ENCODE data around the gene MITF.

MITF gene

GRCh38 chr3:69853027-69853426, 113.8 kb downstream of the MITF start:
- Histone ChIP-seq H3K4me1 (peaks cover 3% of the 10 kb centered on the region; the same call in 1 of the 2 replicates), H3K36me3 (no peaks in the 10 kb centered on the region), H3K9me3 (no peaks in the 10 kb centered on the region), H3K4me3 (ENCODE audit: low read depth, low read length) (no peak overlapping the region), H3K27me3 (no peaks in the 10 kb centered on the region)
- TF ChIP-seq CTCF (IDR thresholded peaks at IDR 0.05; ENCODE audit: low read depth, low read length): no peak
- no peak for DNase-seq

GRCh38 chr3:69855436-69856162, 116.3 kb downstream of the MITF start:
- TF ChIP-seq CTCF (IDR thresholded peaks at IDR 0.05; ENCODE audit: low read depth, low read length): peak; percentile 61
- peak; percentile 35 for DNase-seq
- H3K4me1 ChIP-seq: peaks cover 3% of the 10 kb centered on the region; the same call in 1 of the 2 replicates
- H3K27me3 ChIP-seq: no peaks in the 10 kb centered on the region
- no peaks in the 10 kb centered on the region for H3K36me3 ChIP-seq
- H3K9me3 ChIP-seq: no peaks in the 10 kb centered on the region
- peak overlapping the region; percentile 27 for H3K4me3 ChIP-seq (ENCODE audit: low read depth, low read length)

GRCh38 chr3:69856965-69857705, 117.9 kb downstream of the MITF start:
- Histone ChIP-seq H3K4me3 (ENCODE audit: low read depth, low read length) (no peak overlapping the region), H3K9me3 (no peaks in the 10 kb centered on the region), H3K27me3 (no peaks in the 10 kb centered on the region), H3K4me1 (peaks cover 3% of the 10 kb centered on the region; the same call in 1 of the 2 replicates), H3K36me3 (no peaks in the 10 kb centered on the region)
- no peak for DNase-seq
- no peak for TF ChIP-seq CTCF (IDR thresholded peaks at IDR 0.05; ENCODE audit: low read depth, low read length)

GRCh38 chr3:69861556-69861955, 122.3 kb downstream of the MITF start:
- Histone ChIP-seq H3K36me3 (no peaks in the 10 kb centered on the region), H3K4me1 (peaks cover 10% of the 10 kb centered on the region), H3K9me3 (no peaks in the 10 kb centered on the region), H3K27me3 (no peaks in the 10 kb centered on the region), H3K4me3 (ENCODE audit: low read depth, low read length) (no peak overlapping the region)
- no peak for TF ChIP-seq CTCF (IDR thresholded peaks at IDR 0.05; ENCODE audit: low read depth, low read length)
- DNase-seq: no peak

GRCh38 chr3:69864141-69864540, 124.9 kb downstream of the MITF start:
- no peak for TF ChIP-seq CTCF (IDR thresholded peaks at IDR 0.05; ENCODE audit: low read depth, low read length)
- Histone ChIP-seq H3K4me1 (peaks cover 12% of the 10 kb centered on the region), H3K9me3 (no peaks in the 10 kb centered on the region), H3K4me3 (ENCODE audit: low read depth, low read length) (no peak overlapping the region), H3K27me3 (no peaks in the 10 kb centered on the region), H3K36me3 (no peaks in the 10 kb centered on the region)
- DNase-seq: no peak

GRCh38 chr3:69864766-69865165, 125.5 kb downstream of the MITF start:
- no peak for TF ChIP-seq CTCF (IDR thresholded peaks at IDR 0.05; ENCODE audit: low read depth, low read length)
- no peak for DNase-seq
- Histone ChIP-seq H3K27me3 (no peaks in the 10 kb centered on the region), H3K4me1 (peaks cover 12% of the 10 kb centered on the region), H3K4me3 (ENCODE audit: low read depth, low read length) (no peak overlapping the region), H3K36me3 (no peaks in the 10 kb centered on the region), H3K9me3 (no peaks in the 10 kb centered on the region)

Data from BE2C (cell line).